Measurements from ENCODE around the gene PPP4R1.

DNA sequence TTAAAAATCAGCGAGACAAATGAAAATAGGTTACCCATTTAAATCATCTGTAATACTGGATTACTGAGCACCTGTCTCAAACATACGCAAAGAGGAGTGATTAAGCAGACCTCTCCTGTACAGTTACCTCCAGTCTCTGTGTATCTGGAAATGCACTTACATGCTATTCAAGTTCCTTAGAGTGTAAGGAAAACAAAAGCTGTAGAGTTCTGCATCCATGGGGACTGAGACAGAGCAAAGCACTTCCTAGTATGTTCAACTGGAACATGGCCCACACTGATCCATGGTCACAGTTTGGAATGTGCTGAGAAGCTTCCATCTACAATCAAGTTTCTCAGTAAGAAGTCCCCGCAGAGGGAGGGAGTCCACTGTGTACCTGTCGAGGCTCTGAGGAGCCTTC is 63.9 kb downstream of the PPP4R1 start:
- no peak for TF ChIP-seq BHLHE40 (IDR thresholded peaks at IDR 0.05; ENCODE audit: borderline replicate concordance)
- no peak for TF ChIP-seq FOXM1 (IDR thresholded peaks at IDR 0.05; ENCODE audit: borderline replicate concordance)
- no peak for TF ChIP-seq SUZ12 (IDR thresholded peaks at IDR 0.05)
- no peak for TF ChIP-seq SP1 (IDR thresholded peaks at IDR 0.05)
- no peak for TF ChIP-seq FOXA1 (IDR thresholded peaks at IDR 0.05)
- TF ChIP-seq ZNF384 (IDR thresholded peaks at IDR 0.05) = no peak

Data from HEK293T (cell line).